Caco-2 (cell line): ENCODE data around the gene BEST1. TPM values are rescaled to one million over a fixed set of nuclear protein-coding genes. Genes with fewer than 3 reads are reported as not detected.
A peak's percentile ranks its signal among the peaks of the same experiment; 100 is the strongest.

Source experiments
- BruUV-seq: library from RNA; stranded (reverse); fragments of 400-500 nt; replicated peaks from 2 replicates; lab custom pipeline; 2021; lab: Mats Ljungman, UMichigan
- CTCF ChIA-PET: fragments of 300-600 bp; sonication (Branson Sonifier 250); formaldehyde crosslinking; loops from one replicate; lab custom pipeline; 2022; ENCODE audit warnings: antibody characterized with exemption; lab: Charles Lee
- POLR2A ChIA-PET: fragments of 300-600 bp; sonication (Branson Sonifier 250); formaldehyde crosslinking; loops from one replicate; lab custom pipeline; 2022; ENCODE audit warnings: antibody characterized with exemption; lab: Charles Lee
- DNase-seq, 2 experiments: peaks; one replicate each; pipeline versions ENCODE4 v3.0.0 to v3.0.0-alpha.2; 2020 to 2022
- H3K27me3 ChIP-seq: replicated peaks from 2 replicates; pipeline ENCODE4 v1.6.0; 2011; ENCODE audit warnings: low read length; ENCODE audit not compliant: control insufficient read depth, insufficient read depth
- H3K36me3 ChIP-seq: 2 replicates; pipeline ENCODE4 v1.5.1; 2011; ENCODE audit warnings: low read length; ENCODE audit not compliant: control insufficient read depth, insufficient read depth
- H3K4me1 ChIP-seq: fragments of 250-450 bp; sonication (Bioruptor Pico); 2 replicates; pipeline ENCODE4 v1.5.1; 2020; ENCODE audit warnings: mild to moderate bottlenecking
- H3K4me3 ChIP-seq: 2 replicates; pipeline ENCODE4 v1.5.1; 2011; ENCODE audit warnings: low read depth, mild to moderate bottlenecking, control low read depth, low read length
- H3K9me3 ChIP-seq: fragments of 250-450 bp; sonication (Bioruptor Pico); 2 replicates; pipeline ENCODE4 v1.5.1; 2020; ENCODE audit warnings: mild to moderate bottlenecking, moderate library complexity
- H3K27ac Mint-ChIP-seq: one replicate; pipeline ENCODE4 v1.8.0; 2022; ENCODE audit warnings: mixed read lengths; ENCODE audit not compliant: unreplicated experiment
- H3K27me3 Mint-ChIP-seq: one replicate; pipeline ENCODE4 v1.8.0; 2022; ENCODE audit warnings: mixed read lengths; ENCODE audit not compliant: insufficient read depth, unreplicated experiment
- H3K36me3 Mint-ChIP-seq: one replicate; pipeline ENCODE4 v1.8.0; 2022; ENCODE audit warnings: mild to moderate bottlenecking, mixed read lengths; ENCODE audit not compliant: insufficient read depth, unreplicated experiment
- H3K4me1 Mint-ChIP-seq: one replicate; pipeline ENCODE4 v1.8.0; 2022; ENCODE audit warnings: low read depth, mixed read lengths; ENCODE audit not compliant: unreplicated experiment
- H3K4me3 Mint-ChIP-seq: one replicate; pipeline ENCODE4 v1.8.0; 2022; ENCODE audit warnings: mild to moderate bottlenecking, moderate library complexity, mixed read lengths; ENCODE audit not compliant: unreplicated experiment
- H3K9me3 Mint-ChIP-seq: one replicate; pipeline ENCODE4 v1.8.0; 2022; ENCODE audit warnings: mixed read lengths; ENCODE audit not compliant: unreplicated experiment
- intact Hi-C: fragments of 100-400 bp; cut with micrococcal nuclease; formaldehyde crosslinking; loops from one replicate; pipeline ENCODE4 v1.10.0; 2022; ENCODE audit not compliant: unreplicated experiment
- total RNA-seq: library from RNA; stranded (reverse); gene quantifications from 2 replicates; pipeline ENCODE4 v1.2.3, GENCODE V29; 2022
- TF ChIP-seq, protein P1 (sequence below), 2 experiments: fragments of 200-600 bp in 1 of 2; IDR thresholded peaks; 1 replicate in 1 of 2; 2 replicates in 1 of 2; pipeline versions ENCODE4 v1.5.1 to v1.8.0; 2011 to 2022; ENCODE audit warnings: antibody characterized with exemption in 1 of 2, control low read depth in 1 of 2, inconsistent platforms in 1 of 2, low read depth in 1 of 2, low read length in 1 of 2, mild to moderate bottlenecking in 1 of 2, moderate library complexity in 1 of 2; ENCODE audit not compliant: insufficient read depth in 1 of 2, severe bottlenecking in 1 of 2, unreplicated experiment in 1 of 2

The BEST1 gene
- total RNA-seq, 1 experiment from 2014 or later = 6.7 TPM

DNA sequence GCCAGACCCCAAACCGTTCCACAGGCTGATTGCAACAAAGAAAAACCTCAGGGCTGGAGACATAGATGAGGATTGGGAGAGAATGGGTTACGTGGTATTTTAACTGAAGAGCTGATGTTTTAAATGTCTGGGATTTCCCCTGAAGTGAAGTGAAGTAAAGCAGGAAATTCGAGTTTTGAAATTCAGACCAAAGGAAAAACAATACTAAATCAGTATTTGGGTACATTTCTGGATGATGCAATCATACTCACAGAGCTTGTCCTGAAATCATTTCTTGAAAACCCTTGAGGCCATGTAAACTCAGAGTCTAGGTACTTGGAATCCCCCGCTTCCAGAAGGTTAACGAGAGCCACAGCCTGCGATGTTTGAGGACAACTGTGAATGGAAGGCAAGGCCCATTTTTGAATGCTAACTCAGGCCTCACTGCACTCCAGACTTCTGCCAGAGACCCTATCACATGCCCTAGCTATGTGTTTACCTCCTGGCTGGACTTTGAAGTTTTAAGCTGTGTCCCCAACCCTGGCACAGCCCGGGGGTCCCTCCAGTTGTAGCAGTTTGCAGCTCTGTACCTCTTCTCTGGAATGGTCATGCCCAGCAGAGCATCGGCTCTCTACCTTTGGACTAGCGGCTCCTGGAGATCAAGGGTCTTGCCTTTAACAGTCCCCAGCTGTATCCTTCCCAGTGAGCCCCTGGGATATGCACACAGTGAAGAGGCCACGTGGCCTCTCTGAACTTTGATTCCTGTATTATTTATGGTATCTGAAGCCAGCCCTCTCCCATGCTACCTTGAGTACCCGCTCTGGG, 22.7 kb downstream of the BEST1 start:
- Histone ChIP-seq H3K36me3 (no peaks in the 10 kb centered on the region), H3K27me3 (no peaks in the 10 kb centered on the region), H3K4me1 (peaks cover 36% of the 10 kb centered on the region), H3K4me3 (no peak overlapping the region), H3K9me3 (no peaks in the 10 kb centered on the region)
- ChIA-PET CTCF (interaction anchor here (0.6 to 2.1 kb wide), 9 partner anchors 13 to 158 kb away, joined by 3 to 10 read pairs (median 4); no protein-coding TSS in a partner anchor), POLR2A (interaction anchor here (0.6 to 1.1 kb wide), 5 partner anchors 9 to 158 kb away, joined by 4 to 6 read pairs (median 4); no protein-coding TSS in a partner anchor)
- peak overlapping the region; percentile 56 for H3K4me3 Mint-ChIP-seq
- H3K27ac Mint-ChIP-seq = peak overlapping the region; percentile 85
- peaks cover 49% of the 10 kb centered on the region for H3K4me1 Mint-ChIP-seq
- H3K9me3 Mint-ChIP-seq = no peaks in the 10 kb centered on the region
- H3K27me3 Mint-ChIP-seq = no peaks in the 10 kb centered on the region
- peaks cover 24% of the 10 kb centered on the region for H3K36me3 Mint-ChIP-seq
- DNase-seq = peak; percentile 47 to 61
- intact Hi-C loops = loop anchor here (1.0 to 2.0 kb wide), 2 partner anchors 13 to 52 kb away; no protein-coding TSS in a partner anchor
- BruUV-seq = no TSS peak
- TF ChIP-seq, protein P1, sequence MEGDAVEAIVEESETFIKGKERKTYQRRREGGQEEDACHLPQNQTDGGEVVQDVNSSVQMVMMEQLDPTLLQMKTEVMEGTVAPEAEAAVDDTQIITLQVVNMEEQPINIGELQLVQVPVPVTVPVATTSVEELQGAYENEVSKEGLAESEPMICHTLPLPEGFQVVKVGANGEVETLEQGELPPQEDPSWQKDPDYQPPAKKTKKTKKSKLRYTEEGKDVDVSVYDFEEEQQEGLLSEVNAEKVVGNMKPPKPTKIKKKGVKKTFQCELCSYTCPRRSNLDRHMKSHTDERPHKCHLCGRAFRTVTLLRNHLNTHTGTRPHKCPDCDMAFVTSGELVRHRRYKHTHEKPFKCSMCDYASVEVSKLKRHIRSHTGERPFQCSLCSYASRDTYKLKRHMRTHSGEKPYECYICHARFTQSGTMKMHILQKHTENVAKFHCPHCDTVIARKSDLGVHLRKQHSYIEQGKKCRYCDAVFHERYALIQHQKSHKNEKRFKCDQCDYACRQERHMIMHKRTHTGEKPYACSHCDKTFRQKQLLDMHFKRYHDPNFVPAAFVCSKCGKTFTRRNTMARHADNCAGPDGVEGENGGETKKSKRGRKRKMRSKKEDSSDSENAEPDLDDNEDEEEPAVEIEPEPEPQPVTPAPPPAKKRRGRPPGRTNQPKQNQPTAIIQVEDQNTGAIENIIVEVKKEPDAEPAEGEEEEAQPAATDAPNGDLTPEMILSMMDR (IDR thresholded peaks at IDR 0.05; ENCODE audit: insufficient read depth in 1 of 2, low read depth in 1 of 2, low read length in 1 of 2, severe bottlenecking in 1 of 2, unreplicated experiment in 1 of 2) = no peak

DNA sequence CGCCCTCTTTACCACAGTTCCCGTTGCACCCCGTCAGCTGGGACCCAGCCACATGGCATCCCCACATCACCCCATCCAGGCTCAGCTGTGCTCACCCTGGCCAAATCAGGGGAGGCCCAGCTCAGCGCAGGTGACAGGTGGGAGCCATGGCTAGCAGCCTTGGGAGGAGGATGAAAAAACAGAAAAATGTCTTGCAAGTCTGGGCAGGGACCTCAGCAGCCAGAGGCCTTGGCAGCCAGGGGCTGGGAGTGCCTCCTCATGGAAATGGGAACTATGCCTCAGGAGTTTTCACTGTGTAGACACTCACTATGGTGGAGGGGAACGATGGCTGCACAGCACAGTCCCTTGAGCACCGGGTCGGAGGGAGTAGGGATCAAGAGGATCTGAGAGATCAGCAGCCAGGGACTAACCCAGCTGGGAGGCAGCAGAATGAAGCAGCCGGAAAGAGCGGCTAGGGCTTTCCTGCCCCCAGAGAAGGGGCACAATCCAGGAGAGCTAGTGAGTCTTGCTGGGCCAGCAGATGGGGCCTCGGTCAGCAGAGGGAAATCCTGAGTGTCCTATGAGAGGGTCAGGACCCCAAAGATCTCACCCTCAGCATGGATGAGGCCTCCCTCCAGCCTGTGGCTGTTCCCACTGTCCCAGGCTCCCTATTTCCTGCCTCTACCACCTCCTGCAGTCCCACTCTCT, 23.5 kb downstream of the BEST1 start:
- Mint-ChIP-seq H3K36me3 (peaks cover 17% of the 10 kb centered on the region), H3K4me3 (peak overlapping the region; percentile 56), H3K9me3 (no peaks in the 10 kb centered on the region), H3K27ac (peak overlapping the region; percentile 85), H3K4me1 (peaks cover 48% of the 10 kb centered on the region), H3K27me3 (no peaks in the 10 kb centered on the region)
- intact Hi-C loops = loop anchor here (1.0 to 2.0 kb wide), 2 partner anchors 13 to 51 kb away; no protein-coding TSS in a partner anchor
- Histone ChIP-seq H3K27me3 (no peaks in the 10 kb centered on the region), H3K4me3 (no peak overlapping the region), H3K36me3 (no peaks in the 10 kb centered on the region), H3K9me3 (no peaks in the 10 kb centered on the region), H3K4me1 (peaks cover 34% of the 10 kb centered on the region)
- BruUV-seq = no TSS peak
- CTCF ChIA-PET = interaction anchor here (0.5 to 1.1 kb wide), 5 partner anchors 13 to 135 kb away, joined by 3 to 4 read pairs (median 3); no protein-coding TSS in a partner anchor
- POLR2A ChIA-PET = interaction anchor here (1.1 kb wide), 1 partner anchor 159 kb away, joined by 4 read pairs; no protein-coding TSS in a partner anchor
- TF ChIP-seq, protein P1 (IDR thresholded peaks at IDR 0.05; ENCODE audit: insufficient read depth in 1 of 2, low read depth in 1 of 2, low read length in 1 of 2, severe bottlenecking in 1 of 2, unreplicated experiment in 1 of 2) = no peak
- DNase-seq = peak in 1 of 2 experiments; percentile 48
